Gastrocnemius medialis (tissue), 4 donors: ENCODE results near the gene TCF4. TPM values are rescaled to one million over a fixed set of nuclear protein-coding genes. Genes with fewer than 3 reads are reported as not detected.
A peak's percentile ranks its signal among the peaks of the same experiment; 100 is the strongest.

Experiments
- ATAC-seq, 2 donors: fragments of 150-250 bp; one replicate each; pipeline ENCODE4 v1.9.1; 2016
- DNase-seq, 2 donors: peaks; one replicate each; pipeline ENCODE4 v3.0.0-alpha.2; 2019
- H3K27ac ChIP-seq, 4 donors: fragments of 200-600 bp; sonication (generic); 1 replicate in 1 of 4; 2 replicates in 3 of 4; pipeline ENCODE4 v1.5.1; 2016 to 2018; ENCODE audit warnings: mild to moderate bottlenecking in 2 of 4, moderate library complexity in 1 of 4
- H3K27me3 ChIP-seq, 3 donors: fragments of 200-600 bp; sonication (generic) in 2 of 3; 1 replicate in 1 of 3; 2 replicates in 2 of 3; pipeline versions ENCODE4 v1.5.1 to v1.6.0; 2016 to 2019; ENCODE audit warnings: mild to moderate bottlenecking in 1 of 3, moderate library complexity in 1 of 3
- H3K36me3 ChIP-seq, 2 donors: fragments of 200-600 bp; sonication (generic) in 1 of 2; one replicate each; pipeline ENCODE4 v1.5.1; 2017 to 2018
- H3K4me1 ChIP-seq, 2 donors: fragments of 200-600 bp; sonication (generic) in 1 of 2; one replicate each; pipeline ENCODE4 v1.5.1; 2016 to 2017; ENCODE audit warnings: mild to moderate bottlenecking in 2 of 2
- H3K4me3 ChIP-seq, 4 donors: fragments of 200-600 bp; sonication (generic) in 3 of 4; 1 replicate in 1 of 4; 2 replicates in 3 of 4; pipeline ENCODE4 v1.5.1; 2016 to 2019; ENCODE audit warnings: mild to moderate bottlenecking in 2 of 4
- H3K9me3 ChIP-seq, 3 donors: fragments of 200-600 bp; sonication (generic) in 2 of 3; 1 replicate in 1 of 3; 2 replicates in 2 of 3; pipeline ENCODE4 v1.5.1; 2016 to 2019
- POLR2A ChIP-seq, 2 donors: fragments of 450-650 bp; IDR thresholded peaks; one replicate each; pipeline ENCODE4 v1.6.1; 2017; ENCODE audit warnings: antibody characterized with exemption in 2 of 2, mild to moderate bottlenecking in 2 of 2, moderate library complexity in 2 of 2
- in situ Hi-C, 4 donors: fragments of 200-750 bp; cut with MboI; loops; one replicate each; pipeline versions ENCODE4 v1.15.0 to v1.8.0; 2017; ENCODE audit warnings: low sequenced_read_pairs in 4 of 4
- intact Hi-C: fragments of 100-400 bp; cut with DNase I; formaldehyde crosslinking; loops from one replicate; pipeline ENCODE4 v1.15.1; 2023; ENCODE audit warnings: low total_unique reads
- total RNA-seq, 4 donors: library from RNA; depleted of rRNA; stranded (reverse); fragments of >200 nt; gene quantifications; one replicate each; pipeline versions ENCODE4 v1.1.0 to v1.2.3, GENCODE V29; 2016
- TF ChIP-seq, protein P1 (sequence below), 5 experiments: fragments of 450-650 bp in 3 of 5; fragments of 200-600 bp in 2 of 5; sonication (generic) in 2 of 5; IDR thresholded peaks in 4 of 5; conservative IDR thresholded peaks in 1 of 5; 1 replicate in 4 of 5; 2 replicates in 1 of 5; pipeline ENCODE4 v1.5.1; 2016 to 2019; ENCODE audit warnings: antibody characterized with exemption in 5 of 5, mild to moderate bottlenecking in 3 of 5, moderate library complexity in 3 of 5

Gene TCF4
- total RNA-seq, 4 donors from 2014 or later = 40.3 to 60.6 (median 53.6) TPM

DNA sequence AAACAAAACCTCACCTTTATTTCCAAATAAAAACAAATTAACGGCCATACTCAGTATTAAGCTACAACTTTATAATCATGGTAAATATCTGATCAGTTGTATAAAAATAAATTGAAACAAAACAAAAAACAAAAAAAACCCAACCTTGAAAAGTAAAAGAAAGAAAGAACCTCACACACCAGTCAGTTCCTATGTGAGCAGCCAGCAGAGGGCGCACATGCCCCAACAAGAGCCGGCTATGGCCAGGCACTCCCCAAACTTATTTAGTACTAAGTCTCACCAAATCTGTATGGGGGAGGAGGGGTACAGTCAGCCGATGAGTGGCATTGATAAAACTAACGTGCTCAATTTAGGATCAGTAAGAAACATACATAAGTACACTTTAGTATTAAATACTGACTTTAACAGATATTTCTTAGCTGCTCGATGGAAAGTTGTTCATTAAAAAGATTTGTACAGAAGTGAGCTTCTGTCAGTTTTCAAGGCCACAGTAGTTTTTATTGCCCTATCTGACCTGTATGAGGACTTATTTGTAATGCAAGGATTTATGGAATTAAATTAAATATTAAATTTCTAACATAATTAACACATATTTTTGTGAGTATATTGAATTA, 172.6 kb downstream of the TCF4 start:
- Histone ChIP-seq H3K27ac (peak overlapping the region; percentile 11 to 92 (median 89)), H3K4me3 (no peak overlapping the region), H3K9me3 (no peaks in the 10 kb centered on the region), H3K27me3 (no peaks in the 10 kb centered on the region), H3K36me3 (no peaks in the 10 kb centered on the region), H3K4me1 (peaks cover 60 to 69% of the 10 kb centered on the region in 2 donors)
- peak; percentile 73 to 80 for DNase-seq
- in situ Hi-C loops (loop anchor here (5.0 to 25.0 kb wide), 8 partner anchors 93 to 1159 kb away; no protein-coding TSS in a partner anchor), intact Hi-C loops (loop anchor here (1.0 to 5.0 kb wide), 3 partner anchors 178 to 1162 kb away; no protein-coding TSS in a partner anchor)
- TF ChIP-seq POLR2A (IDR thresholded peaks at IDR 0.05) = no peak
- TF ChIP-seq, protein P1, sequence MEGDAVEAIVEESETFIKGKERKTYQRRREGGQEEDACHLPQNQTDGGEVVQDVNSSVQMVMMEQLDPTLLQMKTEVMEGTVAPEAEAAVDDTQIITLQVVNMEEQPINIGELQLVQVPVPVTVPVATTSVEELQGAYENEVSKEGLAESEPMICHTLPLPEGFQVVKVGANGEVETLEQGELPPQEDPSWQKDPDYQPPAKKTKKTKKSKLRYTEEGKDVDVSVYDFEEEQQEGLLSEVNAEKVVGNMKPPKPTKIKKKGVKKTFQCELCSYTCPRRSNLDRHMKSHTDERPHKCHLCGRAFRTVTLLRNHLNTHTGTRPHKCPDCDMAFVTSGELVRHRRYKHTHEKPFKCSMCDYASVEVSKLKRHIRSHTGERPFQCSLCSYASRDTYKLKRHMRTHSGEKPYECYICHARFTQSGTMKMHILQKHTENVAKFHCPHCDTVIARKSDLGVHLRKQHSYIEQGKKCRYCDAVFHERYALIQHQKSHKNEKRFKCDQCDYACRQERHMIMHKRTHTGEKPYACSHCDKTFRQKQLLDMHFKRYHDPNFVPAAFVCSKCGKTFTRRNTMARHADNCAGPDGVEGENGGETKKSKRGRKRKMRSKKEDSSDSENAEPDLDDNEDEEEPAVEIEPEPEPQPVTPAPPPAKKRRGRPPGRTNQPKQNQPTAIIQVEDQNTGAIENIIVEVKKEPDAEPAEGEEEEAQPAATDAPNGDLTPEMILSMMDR (IDR thresholded peaks at IDR 0.05 in 4 of 5, conservative IDR thresholded peaks at IDR 0.05 in 1 of 5) = peak; percentile 77 to 95 (median 87)
- ATAC-seq = peak; percentile 77 to 81

DNA sequence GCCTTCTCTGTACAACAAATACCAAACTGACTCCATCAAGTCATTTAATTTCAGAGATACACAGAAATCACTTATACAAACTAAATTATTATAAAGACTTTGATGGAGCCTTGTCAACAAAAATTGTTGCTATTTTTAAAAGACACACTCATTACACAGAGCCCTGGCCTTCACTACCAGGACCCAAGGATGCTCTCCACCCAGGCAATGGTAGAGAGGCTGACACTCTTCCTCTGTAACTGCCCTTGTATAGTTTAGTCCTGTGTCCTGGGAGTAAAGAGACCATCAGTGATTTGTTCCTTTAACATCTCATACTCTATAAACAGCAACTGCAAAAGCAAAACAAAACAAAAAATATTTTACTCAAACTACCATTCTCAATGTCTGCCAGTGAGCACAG, 173.5 kb downstream of the TCF4 start:
- TF ChIP-seq POLR2A (IDR thresholded peaks at IDR 0.05) = no peak
- TF ChIP-seq, protein P1 (IDR thresholded peaks at IDR 0.05 in 4 of 5, conservative IDR thresholded peaks at IDR 0.05 in 1 of 5) = no peak
- Histone ChIP-seq H3K9me3 (no peaks in the 10 kb centered on the region), H3K27ac (peak overlapping the region; percentile 5 to 92 (median 51)), H3K4me1 (peaks cover 55 to 70% of the 10 kb centered on the region in 2 donors), H3K27me3 (no peaks in the 10 kb centered on the region), H3K4me3 (no peak overlapping the region), H3K36me3 (no peaks in the 10 kb centered on the region)
- ATAC-seq (no peak), DNase-seq (no peak)
- intact Hi-C loops (no loop called here), in situ Hi-C loops (loop anchor here (5.0 to 25.0 kb wide), 7 partner anchors 102 to 1160 kb away; no protein-coding TSS in a partner anchor)

DNA sequence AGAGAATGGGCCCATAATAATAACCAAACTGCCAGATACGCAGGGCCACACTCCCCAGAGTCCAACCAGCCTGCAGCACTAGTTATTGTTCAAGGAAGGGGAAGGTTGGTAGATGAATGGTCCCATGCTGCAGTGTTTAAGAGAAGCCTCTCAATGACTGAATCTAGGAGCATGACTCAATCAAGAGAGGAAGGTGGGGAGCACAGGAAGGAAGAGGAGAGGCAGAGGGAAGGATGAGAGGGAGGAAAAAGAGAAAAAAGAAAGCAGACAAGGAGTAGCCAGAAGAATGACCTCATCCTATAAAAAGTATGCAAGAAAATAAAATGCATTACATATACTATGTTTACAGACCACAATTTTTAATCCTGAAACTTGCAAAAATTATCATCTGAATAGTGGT, 174.5 kb downstream of the TCF4 start:
- in situ Hi-C loops (loop anchor here (5.0 to 25.0 kb wide), 7 partner anchors 101 to 1161 kb away; no protein-coding TSS in a partner anchor), intact Hi-C loops (no loop called here)
- Histone ChIP-seq H3K4me3 (no peak overlapping the region), H3K4me1 (peaks cover 45 to 66% of the 10 kb centered on the region in 2 donors), H3K27me3 (no peaks in the 10 kb centered on the region), H3K36me3 (no peaks in the 10 kb centered on the region), H3K27ac (no peak overlapping the region), H3K9me3 (no peaks in the 10 kb centered on the region)
- ATAC-seq (no peak), DNase-seq (no peak)
- TF ChIP-seq, protein P1 (IDR thresholded peaks at IDR 0.05 in 4 of 5, conservative IDR thresholded peaks at IDR 0.05 in 1 of 5) = no peak
- TF ChIP-seq POLR2A (IDR thresholded peaks at IDR 0.05) = no peak

DNA sequence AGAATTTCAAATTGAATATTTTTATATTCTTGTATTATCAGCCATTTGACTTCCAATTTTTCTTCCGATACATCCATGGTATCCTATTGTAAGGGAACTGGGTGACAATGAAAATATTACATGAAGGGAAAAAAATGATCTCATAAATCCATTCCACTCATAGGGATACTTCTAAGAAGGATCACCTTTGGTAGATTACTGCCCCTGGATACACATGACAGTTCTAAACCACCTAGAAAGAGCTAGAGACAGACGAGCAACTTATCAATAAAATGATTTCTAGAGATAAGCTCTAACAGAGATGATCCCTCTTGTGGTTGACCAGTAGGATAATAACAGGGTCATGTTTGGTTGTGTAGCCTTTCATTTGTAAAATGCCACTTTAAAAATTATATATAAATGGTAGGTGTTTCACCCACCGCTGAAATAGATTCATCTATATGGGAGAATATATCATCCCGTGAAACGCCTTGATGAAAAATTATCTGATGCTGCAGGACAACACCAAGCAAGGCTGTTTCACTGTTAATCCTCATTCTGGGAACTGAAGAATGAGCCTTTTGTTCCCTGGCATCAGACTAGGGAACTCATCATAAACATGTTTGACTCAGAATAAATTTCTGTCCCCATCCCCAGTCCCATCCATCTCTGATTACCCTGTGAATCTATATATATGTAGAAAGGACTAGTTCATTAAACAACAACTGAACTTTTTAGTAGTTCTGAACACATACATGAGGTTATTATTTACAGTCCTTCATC, 180.0 kb downstream of the TCF4 start:
- Histone ChIP-seq H3K27me3 (no peaks in the 10 kb centered on the region), H3K4me3 (no peak overlapping the region), H3K36me3 (no peaks in the 10 kb centered on the region), H3K27ac (peak overlapping the region in 3 of 4 donors; percentile 80 to 85 (median 81)), H3K9me3 (no peaks in the 10 kb centered on the region), H3K4me1 (peaks cover 33 to 67% of the 10 kb centered on the region in 2 donors)
- intact Hi-C loops = no loop called here
- in situ Hi-C loops = loop anchor here in 3 of 4 donors (5.0 to 25.0 kb wide), 7 partner anchors 83 to 379 kb away; no protein-coding TSS in a partner anchor
- TF ChIP-seq, protein P1 (IDR thresholded peaks at IDR 0.05 in 4 of 5, conservative IDR thresholded peaks at IDR 0.05 in 1 of 5) = no peak
- no peak for TF ChIP-seq POLR2A (IDR thresholded peaks at IDR 0.05)
- ATAC-seq (no peak), DNase-seq (no peak)
